PC-3 (cell line): Measurements from ENCODE around the gene AGAP1.

Source experiments
- EZH2 ChIP-seq: fragments of 300-600 bp; sonication (generic); IDR thresholded peaks from one replicate; pipeline ENCODE4 v1.6.1; 2017; ENCODE audit warnings: antibody characterized with exemption, mild to moderate bottlenecking, low read length; ENCODE audit not compliant: unreplicated experiment
- TF ChIP-seq, protein P1 (sequence below): fragments of 300-600 bp; sonication (generic); conservative IDR thresholded peaks from 2 replicates; pipeline ENCODE4 v1.5.1; 2017; ENCODE audit warnings: antibody characterized with exemption, low read depth, mild to moderate bottlenecking, low read length

DNA sequence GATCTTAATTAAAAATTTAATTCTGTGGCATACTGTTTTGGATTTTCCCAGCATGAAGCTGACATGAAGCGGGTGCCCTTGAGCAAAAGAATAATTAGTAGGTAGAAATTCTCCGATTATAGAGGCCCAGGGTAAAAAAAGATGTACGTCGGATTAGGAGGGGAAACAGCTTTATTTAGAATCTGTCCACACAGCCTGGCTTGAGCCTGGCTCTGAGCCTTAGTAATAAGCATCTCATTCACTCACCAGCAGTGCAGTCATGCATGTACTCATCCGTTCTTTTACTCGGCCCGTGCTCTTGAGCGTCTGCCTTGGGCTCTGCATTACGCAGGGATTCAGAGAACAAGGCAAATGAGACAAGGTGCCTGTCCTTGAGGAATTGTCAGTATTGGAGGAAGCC, 219.3 kb downstream of the AGAP1 start:
- TF ChIP-seq, protein P1, sequence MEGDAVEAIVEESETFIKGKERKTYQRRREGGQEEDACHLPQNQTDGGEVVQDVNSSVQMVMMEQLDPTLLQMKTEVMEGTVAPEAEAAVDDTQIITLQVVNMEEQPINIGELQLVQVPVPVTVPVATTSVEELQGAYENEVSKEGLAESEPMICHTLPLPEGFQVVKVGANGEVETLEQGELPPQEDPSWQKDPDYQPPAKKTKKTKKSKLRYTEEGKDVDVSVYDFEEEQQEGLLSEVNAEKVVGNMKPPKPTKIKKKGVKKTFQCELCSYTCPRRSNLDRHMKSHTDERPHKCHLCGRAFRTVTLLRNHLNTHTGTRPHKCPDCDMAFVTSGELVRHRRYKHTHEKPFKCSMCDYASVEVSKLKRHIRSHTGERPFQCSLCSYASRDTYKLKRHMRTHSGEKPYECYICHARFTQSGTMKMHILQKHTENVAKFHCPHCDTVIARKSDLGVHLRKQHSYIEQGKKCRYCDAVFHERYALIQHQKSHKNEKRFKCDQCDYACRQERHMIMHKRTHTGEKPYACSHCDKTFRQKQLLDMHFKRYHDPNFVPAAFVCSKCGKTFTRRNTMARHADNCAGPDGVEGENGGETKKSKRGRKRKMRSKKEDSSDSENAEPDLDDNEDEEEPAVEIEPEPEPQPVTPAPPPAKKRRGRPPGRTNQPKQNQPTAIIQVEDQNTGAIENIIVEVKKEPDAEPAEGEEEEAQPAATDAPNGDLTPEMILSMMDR, result no peak
- no peak for TF ChIP-seq EZH2
